ENCODE data around the gene SOAT2.

SOAT2 gene

DNA sequence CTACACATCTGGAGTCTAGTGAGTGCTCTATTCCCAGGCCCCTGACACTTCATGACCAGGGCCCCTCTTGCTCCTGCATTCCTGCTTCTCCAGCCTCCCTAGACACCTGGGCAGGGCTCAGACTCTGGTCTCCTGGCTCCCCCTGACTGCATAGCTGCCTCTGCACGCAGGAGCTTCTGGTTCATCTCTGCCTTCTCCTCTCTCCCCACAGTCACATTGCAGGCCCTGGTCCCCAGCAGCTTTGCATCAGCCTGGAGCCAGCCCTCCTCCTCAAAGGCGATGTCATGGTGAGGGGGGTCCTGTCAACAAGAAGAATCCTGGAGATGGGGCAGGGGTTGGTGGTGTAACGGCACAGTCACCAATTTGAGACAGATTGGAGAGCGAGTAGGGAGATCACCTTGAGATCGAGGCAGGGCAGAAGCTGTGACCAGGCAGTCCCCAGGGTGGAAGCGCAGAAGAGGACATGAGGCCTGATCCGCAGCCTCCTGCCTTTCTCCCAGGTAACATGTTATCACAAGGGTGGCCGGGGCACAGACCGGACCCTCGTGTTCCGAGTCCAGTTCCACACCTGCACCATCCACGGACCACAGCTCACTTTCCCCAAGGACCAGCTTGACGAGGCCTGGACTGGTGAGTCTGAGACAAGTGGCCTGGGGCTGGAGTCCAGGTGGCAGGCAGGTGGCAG, 45.3 kb upstream of the SOAT2 start:
- no peak for TF ChIP-seq CTCF (IDR thresholded peaks at IDR 0.05; ENCODE audit: control insufficient read depth, extremely low read depth, insufficient read depth)
- no peak overlapping the region for H3K4me3 ChIP-seq (ENCODE audit: low read depth, low read length)
- DNase-seq (ENCODE audit: low read depth), result no peak

DNA sequence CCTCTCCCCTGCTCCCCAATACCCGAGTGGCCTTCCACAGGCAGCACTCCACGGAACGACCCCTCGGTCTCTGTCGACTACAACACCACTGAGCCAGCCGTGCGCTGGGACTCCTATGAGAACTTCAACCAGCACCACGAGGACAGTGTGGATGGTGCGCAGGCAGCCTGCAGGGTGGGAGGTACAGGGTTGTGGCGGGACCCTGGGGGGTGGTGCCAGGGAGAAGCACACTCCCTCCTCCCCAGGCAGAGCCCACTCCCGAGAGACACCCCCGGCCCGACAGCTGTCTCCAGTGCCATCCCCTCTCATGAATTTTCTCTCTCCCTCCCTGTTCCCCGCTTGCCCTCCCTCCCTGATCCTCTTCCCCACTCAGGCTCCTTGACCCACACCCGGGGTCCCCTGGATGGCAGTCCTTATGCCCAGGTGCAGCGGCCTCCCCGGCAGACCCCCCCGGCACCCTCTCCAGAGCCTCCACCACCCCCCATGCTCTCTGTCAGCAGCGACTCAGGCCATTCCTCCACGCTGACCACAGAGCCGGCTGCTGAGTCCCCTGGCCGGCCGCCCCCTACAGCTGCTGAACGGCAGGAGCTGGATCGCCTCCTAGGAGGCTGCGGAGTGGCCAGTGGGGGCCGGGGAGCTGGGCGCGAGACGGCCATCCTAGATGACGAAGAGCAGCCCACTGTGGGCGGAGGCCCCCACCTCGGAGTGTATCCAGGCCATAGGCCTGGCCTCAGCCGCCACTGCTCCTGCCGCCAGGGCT, 44.4 kb upstream of the SOAT2 start:
- no peak overlapping the region for H3K4me3 ChIP-seq (ENCODE audit: low read depth, low read length)
- no peak for TF ChIP-seq CTCF (IDR thresholded peaks at IDR 0.05; ENCODE audit: control insufficient read depth, extremely low read depth, insufficient read depth)
- no peak for DNase-seq (ENCODE audit: low read depth)

DNA sequence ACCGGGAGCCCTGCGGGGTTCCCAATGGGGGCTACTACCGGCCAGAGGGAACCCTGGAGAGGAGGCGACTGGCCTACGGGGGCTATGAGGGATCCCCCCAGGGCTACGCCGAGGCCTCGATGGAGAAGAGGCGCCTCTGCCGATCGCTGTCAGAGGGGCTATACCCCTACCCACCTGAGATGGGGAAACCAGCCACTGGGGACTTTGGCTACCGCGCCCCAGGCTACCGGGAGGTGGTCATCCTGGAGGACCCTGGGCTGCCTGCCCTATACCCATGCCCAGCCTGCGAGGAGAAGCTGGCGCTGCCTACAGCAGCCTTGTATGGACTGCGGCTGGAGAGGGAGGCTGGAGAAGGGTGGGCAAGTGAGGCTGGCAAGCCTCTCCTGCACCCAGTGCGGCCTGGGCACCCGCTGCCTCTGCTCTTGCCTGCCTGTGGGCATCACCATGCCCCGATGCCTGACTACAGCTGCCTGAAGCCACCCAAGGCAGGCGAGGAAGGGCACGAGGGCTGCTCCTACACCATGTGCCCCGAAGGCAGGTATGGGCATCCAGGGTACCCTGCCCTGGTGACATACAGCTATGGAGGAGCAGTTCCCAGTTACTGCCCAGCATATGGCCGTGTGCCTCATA, 43.7 kb upstream of the SOAT2 start:
- TF ChIP-seq CTCF (IDR thresholded peaks at IDR 0.05; ENCODE audit: control insufficient read depth, extremely low read depth, insufficient read depth), result no peak
- no peak overlapping the region for H3K4me3 ChIP-seq (ENCODE audit: low read depth, low read length)
- no peak for DNase-seq (ENCODE audit: low read depth)

- no peak for DNase-seq (ENCODE audit: low read depth)
- no peak for TF ChIP-seq CTCF (IDR thresholded peaks at IDR 0.05; ENCODE audit: control insufficient read depth, extremely low read depth, insufficient read depth)
- no peak overlapping the region for H3K4me3 ChIP-seq (ENCODE audit: low read depth, low read length)
Observed at GRCh38 chr12:53060064-53060720, 43.1 kb upstream of the SOAT2 start.

GRCh38 chr12:53060721-53061276, 42.5 kb upstream of the SOAT2 start:
- no peak for DNase-seq (ENCODE audit: low read depth)
- no peak overlapping the region for H3K4me3 ChIP-seq (ENCODE audit: low read depth, low read length)
- no peak for TF ChIP-seq CTCF (IDR thresholded peaks at IDR 0.05; ENCODE audit: control insufficient read depth, extremely low read depth, insufficient read depth)

DNA sequence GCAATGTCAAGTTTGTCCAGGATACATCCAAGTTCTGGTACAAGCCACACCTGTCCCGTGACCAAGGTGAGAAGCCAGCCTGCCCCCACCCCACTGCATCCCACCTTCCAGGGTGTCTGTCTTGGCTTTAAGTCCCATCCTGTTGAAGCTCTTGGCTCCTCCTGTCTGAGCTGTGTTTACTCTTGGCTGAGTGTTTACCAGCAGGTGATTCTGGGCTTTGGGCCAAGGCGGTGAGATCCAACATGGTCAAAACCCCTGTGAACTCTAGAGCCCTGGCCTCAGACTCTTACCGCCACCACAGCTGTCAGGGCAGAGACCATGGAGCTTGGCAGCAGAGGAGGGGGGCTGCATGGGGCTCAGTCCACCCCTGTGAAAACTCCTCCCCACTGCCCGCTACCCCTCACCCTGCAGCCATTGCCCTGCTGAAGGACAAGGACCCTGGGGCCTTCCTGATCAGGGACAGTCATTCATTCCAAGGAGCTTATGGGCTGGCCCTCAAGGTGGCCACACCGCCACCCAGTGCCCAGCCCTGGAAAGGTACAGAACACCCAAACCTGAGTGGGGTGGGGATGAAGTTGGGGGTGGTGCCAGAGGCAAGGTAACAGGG, 41.8 kb upstream of the SOAT2 start:
- peak; percentile 91 for DNase-seq (ENCODE audit: low read depth)
- no peak overlapping the region for H3K4me3 ChIP-seq (ENCODE audit: low read depth, low read length)
- TF ChIP-seq CTCF (IDR thresholded peaks at IDR 0.05; ENCODE audit: control insufficient read depth, extremely low read depth, insufficient read depth), result peak; percentile 49

Measured in LNCaP clone FGC (cell line).